ENCODE results near the gene SYNDIG1.

DNA sequence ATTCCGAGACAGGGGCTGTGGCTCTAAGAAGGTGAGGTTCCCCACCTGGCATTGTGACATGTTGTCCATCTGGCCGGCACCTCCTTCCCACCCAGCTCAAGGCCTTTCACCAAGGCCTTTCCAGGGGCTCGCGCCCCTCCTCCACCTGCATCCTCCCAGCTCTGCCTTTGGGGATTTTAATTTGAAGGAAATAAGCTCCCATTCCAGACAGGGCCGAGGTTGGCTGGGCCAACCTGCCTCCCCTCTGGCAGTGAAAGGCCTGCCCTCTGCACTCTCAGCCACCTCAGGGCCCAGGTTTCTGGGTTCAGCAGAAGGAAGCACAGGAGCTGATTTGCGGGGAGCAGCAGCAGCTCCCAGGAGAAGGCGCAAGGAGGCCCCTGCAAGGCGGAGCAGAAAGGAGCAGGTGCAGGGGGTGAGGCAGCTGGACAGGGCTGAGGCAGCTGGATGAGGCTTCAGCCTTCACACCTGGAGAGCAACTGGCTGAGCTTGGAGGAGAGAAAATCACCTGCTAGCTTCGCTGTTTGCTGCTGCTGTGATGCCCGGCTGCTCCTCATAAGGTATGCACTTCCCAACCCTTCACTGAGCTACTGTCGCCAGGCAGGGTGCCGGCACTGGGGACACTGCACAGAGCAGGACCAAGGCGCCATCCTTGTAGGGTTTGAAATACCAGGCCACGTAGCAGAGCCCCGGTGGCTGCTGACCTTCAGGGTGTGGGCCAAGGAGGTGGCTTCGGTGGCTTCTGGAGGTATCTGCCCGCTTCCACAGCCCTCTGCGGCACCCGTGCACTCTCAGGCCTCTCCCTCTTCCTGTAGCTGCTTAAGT, 147.0 kb downstream of the SYNDIG1 start:
- TF ChIP-seq, protein P1, sequence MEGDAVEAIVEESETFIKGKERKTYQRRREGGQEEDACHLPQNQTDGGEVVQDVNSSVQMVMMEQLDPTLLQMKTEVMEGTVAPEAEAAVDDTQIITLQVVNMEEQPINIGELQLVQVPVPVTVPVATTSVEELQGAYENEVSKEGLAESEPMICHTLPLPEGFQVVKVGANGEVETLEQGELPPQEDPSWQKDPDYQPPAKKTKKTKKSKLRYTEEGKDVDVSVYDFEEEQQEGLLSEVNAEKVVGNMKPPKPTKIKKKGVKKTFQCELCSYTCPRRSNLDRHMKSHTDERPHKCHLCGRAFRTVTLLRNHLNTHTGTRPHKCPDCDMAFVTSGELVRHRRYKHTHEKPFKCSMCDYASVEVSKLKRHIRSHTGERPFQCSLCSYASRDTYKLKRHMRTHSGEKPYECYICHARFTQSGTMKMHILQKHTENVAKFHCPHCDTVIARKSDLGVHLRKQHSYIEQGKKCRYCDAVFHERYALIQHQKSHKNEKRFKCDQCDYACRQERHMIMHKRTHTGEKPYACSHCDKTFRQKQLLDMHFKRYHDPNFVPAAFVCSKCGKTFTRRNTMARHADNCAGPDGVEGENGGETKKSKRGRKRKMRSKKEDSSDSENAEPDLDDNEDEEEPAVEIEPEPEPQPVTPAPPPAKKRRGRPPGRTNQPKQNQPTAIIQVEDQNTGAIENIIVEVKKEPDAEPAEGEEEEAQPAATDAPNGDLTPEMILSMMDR (IDR thresholded peaks at IDR 0.05), result no peak
- no peak for TF ChIP-seq POLR2A (IDR thresholded peaks at IDR 0.05)

Data from uterus (tissue), 2 donors.